ENCODE results near the gene MDFIC2.
"Not testable (repeated sequence)": the region's sequence is repeated elsewhere in the genome, so short reads cannot be mapped to it uniquely, and the experiment has no call there.

Gene MDFIC2

DNA sequence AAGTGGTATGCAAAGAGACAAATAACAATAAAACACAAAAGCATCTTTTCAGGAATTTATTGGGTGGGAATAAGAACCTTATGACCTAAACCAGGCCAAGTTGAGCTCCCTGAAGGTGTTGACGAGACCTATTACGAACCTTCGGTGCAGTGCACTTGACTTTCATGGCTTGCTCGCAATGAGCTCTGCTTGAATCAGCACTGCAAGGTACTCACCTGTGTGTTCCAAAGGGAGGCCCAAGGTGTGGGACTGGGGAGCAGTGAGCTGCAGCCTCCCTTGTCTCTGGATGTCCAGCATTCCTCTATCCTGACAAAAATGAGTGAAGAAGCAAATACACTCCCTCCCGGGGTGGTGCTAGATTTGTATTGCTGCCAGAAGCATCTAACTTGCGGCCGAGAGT, at the start of gene MDFIC2:
Gene MDFIC2, minus strand, starts transcription at position 303 of the 400 bp plus-strand sequence. CDS start 665 bp downstream, outside the sequence.
- DNase-seq (ENCODE audit: low read depth), result no peak

- DNase-seq (ENCODE audit: low read depth), result no peak
These were observed 48.7 kb upstream of the MDFIC2 start for GRCh38 chr3:70360979-70361760.

DNA sequence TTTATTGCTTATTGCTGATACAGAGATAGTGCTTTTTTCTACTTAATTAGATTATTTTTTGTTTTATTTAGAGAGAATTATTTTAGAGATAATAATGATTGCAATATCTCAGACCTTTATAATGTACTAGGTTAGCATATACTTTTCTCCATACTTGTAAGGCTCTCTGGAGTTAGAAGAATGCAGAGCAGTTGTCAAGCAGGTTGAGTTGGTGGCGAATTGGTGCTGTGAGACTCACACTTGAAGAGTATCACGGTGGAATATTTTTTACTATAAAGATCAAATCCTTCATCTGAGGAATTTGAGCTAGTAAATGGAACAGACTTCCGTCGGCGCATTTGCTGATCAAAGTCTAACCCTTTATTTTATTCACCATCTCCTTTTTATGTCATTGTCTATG, 47.3 kb upstream of the MDFIC2 start:
- DNase-seq (ENCODE audit: low read depth), result no peak

- peak; percentile 2 for DNase-seq (ENCODE audit: low read depth)
These were observed 46.6 kb upstream of the MDFIC2 start for GRCh38 chr3:70358978-70359580.

DNA sequence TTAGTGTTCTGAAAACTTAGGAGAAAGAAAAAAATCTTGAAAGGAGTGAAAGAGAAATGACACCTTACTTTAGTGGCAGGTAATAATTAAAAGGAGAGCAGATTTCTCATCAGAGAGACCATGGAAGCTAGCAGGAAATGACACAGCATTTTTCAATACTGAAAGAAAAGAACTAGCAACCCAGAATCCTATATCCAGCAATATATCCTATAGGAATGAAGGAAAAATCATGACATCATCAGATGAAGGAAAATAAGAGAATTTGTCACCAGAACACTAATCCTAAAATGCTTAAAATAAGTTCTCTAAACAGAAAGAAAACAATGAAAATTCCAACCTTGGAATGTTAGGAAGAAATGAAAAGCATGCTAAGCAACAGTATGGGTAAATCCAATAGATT, 39.8 kb upstream of the MDFIC2 start:
- DNase-seq (ENCODE audit: low read depth), result no peak

- no peak for DNase-seq (ENCODE audit: low read depth)
These were observed 29.7 kb upstream of the MDFIC2 start for GRCh38 chr3:70342149-70342548.

DNA sequence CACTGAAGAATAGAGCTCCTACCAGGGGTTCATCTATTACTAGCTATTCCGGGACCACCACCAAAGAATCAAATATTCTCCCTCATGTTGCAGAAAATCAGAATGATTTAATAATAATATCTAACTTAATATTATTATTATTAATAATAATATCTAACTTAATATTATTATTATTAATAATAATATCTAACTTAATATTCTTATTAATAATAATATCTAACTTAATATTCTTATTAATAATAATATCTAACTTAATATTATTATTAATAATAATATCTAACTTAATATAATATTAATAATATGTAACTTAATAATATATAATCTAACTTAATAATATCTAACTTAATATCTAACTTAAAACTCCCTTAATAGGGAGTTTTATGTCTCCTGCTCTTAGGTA, 24.4 kb upstream of the MDFIC2 start:
- not testable (repeated sequence) for DNase-seq (ENCODE audit: low read depth)

DNA sequence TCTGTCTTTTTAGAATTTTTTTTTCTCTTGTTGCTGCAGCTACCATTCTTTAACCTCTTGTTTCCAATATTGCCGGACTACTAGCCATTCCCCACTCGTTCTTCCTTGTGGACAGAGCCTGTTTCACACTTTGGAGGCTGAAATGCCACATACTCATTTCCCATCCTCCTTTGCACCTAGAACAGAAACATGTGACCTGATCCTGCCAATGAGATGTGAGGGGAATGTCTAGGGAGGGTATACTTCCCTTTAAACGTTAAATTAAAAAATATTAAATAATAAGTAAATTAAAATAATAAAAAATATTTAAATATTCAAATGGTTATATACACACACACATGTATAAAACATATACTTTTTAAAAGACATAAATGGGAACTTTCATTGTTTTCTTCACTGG, 20.6 kb upstream of the MDFIC2 start:
- no peak for DNase-seq (ENCODE audit: low read depth)

DNA sequence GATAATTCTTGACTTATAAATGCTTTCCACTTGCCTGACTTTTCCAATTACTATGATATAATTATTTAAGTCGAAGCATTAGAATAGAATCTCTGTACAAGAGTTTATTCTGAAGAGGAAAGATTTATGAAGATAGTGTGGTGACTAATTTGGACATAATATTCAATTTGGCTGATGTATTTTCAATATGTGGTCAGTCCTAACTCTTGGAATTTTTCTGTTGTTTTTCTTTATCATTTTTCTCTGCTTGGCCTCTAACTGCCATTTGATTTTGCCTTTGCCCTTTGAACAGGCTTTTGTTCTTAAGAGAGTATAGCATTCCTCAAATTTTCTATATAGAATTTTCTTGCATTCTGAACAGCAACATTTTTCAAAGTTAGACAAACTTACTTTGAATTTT, 2.6 kb upstream of the MDFIC2 start:
- DNase-seq (ENCODE audit: low read depth), result no peak

DNA sequence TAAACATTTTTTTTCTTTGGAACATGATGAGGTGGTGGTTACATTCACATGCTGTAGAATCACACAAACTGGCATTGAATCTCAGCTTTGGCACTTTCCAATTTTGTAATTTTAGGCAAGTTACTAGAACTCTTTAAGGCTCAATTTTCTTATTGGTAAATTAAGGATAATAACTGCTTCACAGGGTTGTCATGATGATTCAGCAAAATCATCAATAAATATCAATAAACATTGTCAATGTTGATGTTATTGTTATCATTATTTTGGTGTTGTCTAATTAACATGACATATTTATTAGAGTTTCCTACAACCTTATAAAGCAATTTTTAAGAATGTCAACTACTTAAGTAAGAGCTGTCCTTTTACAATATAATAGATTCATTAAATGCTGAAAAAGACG, 1.6 kb downstream of the MDFIC2 start:
- DNase-seq (ENCODE audit: low read depth), result no peak

GRCh38 chr3:70309591-70309990, 2.8 kb downstream of the MDFIC2 start:
- DNase-seq (ENCODE audit: low read depth), result no peak

- DNase-seq (ENCODE audit: low read depth), result no peak
These were observed 3.7 kb downstream of the MDFIC2 start for GRCh38 chr3:70308760-70309159.

GRCh38 chr3:70306736-70307135, 5.7 kb downstream of the MDFIC2 start:
- no peak for DNase-seq (ENCODE audit: low read depth)

- DNase-seq (ENCODE audit: low read depth), result no peak
These were observed 14.1 kb downstream of the MDFIC2 start for GRCh38 chr3:70298385-70298784.

DNA sequence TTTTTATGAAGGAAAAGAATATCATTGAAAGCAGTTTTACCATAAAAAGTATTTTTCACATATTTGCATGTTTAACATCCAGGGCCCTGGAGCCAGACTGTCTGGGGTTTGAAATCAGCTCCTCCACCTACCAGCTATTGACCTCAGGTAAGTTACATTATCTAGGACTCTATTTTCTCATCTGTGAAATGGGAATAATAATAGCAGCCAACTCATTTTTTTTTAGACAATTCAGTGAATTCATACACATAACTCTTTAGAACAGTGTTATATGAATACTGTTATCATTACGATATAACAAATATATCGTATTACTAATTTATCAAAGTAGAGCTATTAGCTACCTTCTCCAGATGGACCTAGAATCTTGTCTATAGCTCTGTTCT, 21.3 kb downstream of the MDFIC2 start:
- no peak for DNase-seq (ENCODE audit: low read depth)

DNA sequence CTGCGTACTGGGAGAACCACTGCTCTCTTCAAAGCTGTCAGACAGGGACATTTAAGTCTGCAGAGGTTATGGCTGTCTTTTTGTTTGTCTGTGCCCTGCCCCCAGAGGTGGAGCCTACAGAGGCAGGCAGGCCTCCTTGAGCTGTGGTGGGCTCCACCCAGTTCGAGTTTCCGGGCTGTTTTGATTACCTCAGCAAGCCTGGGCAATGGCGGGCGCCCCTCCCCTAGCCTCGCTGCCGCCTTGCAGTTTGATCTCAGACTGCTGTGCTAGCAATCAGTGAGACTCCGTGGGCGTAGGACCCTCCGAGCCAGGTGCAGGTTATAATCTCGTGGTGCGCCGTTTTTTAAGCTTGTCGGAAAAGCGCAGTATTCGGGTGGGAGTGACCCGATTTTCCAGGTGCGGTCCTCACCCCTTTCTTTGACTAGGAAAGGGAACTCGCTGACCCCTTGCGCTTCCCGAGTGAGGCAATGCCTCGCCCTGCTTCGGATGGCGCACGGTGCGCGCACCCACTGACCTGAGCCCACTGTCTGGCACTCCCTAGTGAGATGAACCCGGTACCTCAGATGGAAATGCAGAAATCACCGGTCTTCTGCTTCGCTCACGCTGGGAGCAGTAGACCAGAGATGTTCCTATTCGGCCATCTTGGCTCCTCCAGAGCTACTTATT, 21.9 kb downstream of the MDFIC2 start:
- not testable (repeated sequence) for DNase-seq (ENCODE audit: low read depth)

DNA sequence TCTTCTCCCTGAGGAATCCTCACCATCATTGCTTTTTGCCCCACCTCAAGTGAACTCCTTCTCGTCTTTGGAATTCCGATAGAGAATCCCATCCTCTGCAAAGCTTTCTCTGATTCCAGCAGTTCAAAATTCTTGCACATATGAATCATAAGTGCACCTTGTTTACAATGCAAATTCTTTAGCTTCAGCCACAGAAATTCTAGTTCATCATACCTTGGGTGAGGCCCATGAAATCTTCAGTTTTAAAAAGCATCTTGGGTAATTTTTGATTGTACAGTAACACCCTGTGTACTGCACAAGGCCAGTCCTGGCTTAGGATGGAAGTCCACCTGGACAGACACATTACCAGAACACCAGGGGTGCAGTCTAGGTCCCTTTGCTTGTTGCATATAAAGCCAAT, 30.8 kb downstream of the MDFIC2 start:
- no peak for DNase-seq (ENCODE audit: low read depth)

- DNase-seq (ENCODE audit: low read depth), result no peak
These were observed 35.1 kb downstream of the MDFIC2 start for GRCh38 chr3:70277304-70277703.

DNA sequence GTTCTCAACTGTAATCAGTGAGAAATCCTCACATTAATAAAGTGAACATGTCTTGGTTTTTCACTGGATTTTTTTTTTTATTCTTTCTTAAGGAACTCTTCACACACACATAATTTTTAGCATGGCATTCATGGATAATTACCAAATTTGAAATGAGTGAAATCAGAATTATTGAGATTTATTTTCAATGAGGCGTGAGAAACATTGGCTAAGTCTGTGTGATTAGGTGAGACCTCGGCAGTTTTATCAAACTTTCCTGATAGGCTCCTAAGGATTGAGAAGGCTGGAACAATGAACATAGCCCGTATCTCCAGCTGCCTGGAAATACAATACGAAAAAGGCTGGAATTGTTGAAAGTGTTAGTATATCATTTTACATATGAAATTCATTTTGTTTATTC, 35.5 kb downstream of the MDFIC2 start:
- no peak for DNase-seq (ENCODE audit: low read depth)

DNA sequence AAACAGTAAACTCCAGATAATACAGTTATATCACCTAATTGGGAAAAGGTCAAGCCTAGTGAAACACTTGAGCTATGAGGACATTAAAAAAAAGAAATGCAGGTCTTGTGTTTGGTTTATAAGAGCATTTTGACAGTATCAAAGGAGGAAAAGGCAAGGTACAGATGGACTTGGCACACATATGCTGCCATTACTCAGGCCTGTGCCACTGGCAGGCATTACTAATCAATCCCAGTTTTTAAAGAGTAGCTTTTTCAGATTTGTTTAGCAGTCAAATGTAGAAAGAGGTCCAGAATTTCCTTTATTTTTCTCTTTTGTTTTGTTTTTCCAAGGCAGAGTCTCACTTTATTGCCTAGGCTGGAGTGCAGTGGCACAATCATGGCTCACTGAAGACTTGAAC, 38.9 kb downstream of the MDFIC2 start:
- no peak for DNase-seq (ENCODE audit: low read depth)

DNA sequence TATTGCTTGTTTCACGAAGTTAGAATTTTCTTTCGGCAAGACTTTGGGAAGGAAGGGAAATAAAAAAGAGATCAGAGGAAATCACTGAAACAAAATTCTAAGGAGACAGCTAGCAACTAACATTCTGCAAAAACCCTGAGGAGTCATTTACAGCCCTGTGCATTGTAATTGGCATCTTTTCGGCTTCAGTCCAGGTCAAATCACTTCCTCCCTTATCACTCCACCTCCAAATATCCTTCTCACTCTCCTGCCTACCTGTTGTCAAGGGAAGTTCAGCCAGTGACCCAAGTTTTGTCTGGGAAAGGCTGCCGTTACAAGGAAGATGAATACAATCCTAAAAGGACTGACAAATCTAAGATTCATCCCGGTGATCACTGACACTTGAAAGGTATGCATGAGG, 39.6 kb downstream of the MDFIC2 start:
- DNase-seq (ENCODE audit: low read depth), result no peak

- DNase-seq (ENCODE audit: low read depth), result no peak
These were observed 48.2 kb downstream of the MDFIC2 start for GRCh38 chr3:70264122-70264780.

- no peak for DNase-seq (ENCODE audit: low read depth)
These were observed 51.2 kb downstream of the MDFIC2 start for GRCh38 chr3:70261283-70261682.

Data from GM04504 (cell line).